ENCODE results near the gene PTPRCAP. TPM values are rescaled to one million over a fixed set of nuclear protein-coding genes. Genes with fewer than 3 reads are reported as not detected.

Gene PTPRCAP
- polyA plus RNA-seq, 1 of the 3 experiments (the other 2 are of a cell fraction), result 1.4 TPM

- no peaks in the 10 kb centered on the region for H3F3A ChIP-seq (replicated peaks; ENCODE audit: insufficient read depth)
- peaks cover 3 to 7% of the 10 kb centered on the region in 2 experiments; a peak in 1 of 4 replicates for H3K4me1 ChIP-seq (ENCODE audit: control insufficient read depth in 1 of 2, insufficient read depth in 2 of 2, low read depth in 1 of 2, low read length in 1 of 2)
- TF ChIP-seq USF1 (IDR thresholded peaks at IDR 0.05; ENCODE audit: borderline replicate concordance, low read depth) (no peak), FOSL2 (IDR thresholded peaks at IDR 0.05; ENCODE audit: borderline replicate concordance, low read depth) (no peak), PBX3 (IDR thresholded peaks at IDR 0.05) (no peak), JUND (IDR thresholded peaks at IDR 0.05) (no peak), USF2 (IDR thresholded peaks at IDR 0.05; ENCODE audit: borderline replicate concordance, low read depth, low read length) (no peak), TCF12 (IDR thresholded peaks at IDR 0.05) (no peak), TAF1 (IDR thresholded peaks at IDR 0.05; ENCODE audit: borderline replicate concordance, low read depth, low read length) (no peak)
- H3K9me2 ChIP-seq, result no peaks in the 10 kb centered on the region
- H3K4me2 ChIP-seq, result no peak overlapping the region
- H3K9ac ChIP-seq, result no peak overlapping the region
- peaks cover 23% of the 10 kb centered on the region for H3K79me2 ChIP-seq (ENCODE audit: insufficient read depth)
- H3K27ac ChIP-seq (ENCODE audit: low read depth in 2 of 2, low read length in 1 of 2), result no peak overlapping the region
- no peak for DNase-seq
- ChIA-PET CTCF (interaction anchor here (0.6 kb wide), 1 partner anchor 27 kb away, joined by 3 read pairs; no protein-coding TSS in a partner anchor), POLR2A (no interaction called here)
- no peak overlapping the region for H2AFZ ChIP-seq (ENCODE audit: low read depth)
- H4K20me1 ChIP-seq (ENCODE audit: insufficient read depth), result no peaks in the 10 kb centered on the region
- H3K4me3 ChIP-seq (ENCODE audit: low read depth in 2 of 2, low read length in 1 of 2), result no peak overlapping the region
- 92% methylated on average over 6 of the region's 22 CpGs for WGBS (ENCODE audit: low lambda C conversion rate)
- H3K27me3 ChIP-seq (ENCODE audit: insufficient read depth), result no peaks in the 10 kb centered on the region
- H3K9me3 ChIP-seq, result no peaks in the 10 kb centered on the region
- H3K36me3 ChIP-seq (replicated peaks in 1 of 2; ENCODE audit: control insufficient read depth in 1 of 2, insufficient read depth in 2 of 2, low read length in 1 of 2), result peaks cover 3 to 39% of the 10 kb centered on the region in 2 experiments
Measured at GRCh38 chr11:67433536-67434394, 3.7 kb downstream of the PTPRCAP start.

- Histone ChIP-seq H3K9me3 (no peaks in the 10 kb centered on the region), H3K36me3 (replicated peaks in 1 of 2; ENCODE audit: control insufficient read depth in 1 of 2, insufficient read depth in 2 of 2, low read length in 1 of 2) (peaks cover 3 to 38% of the 10 kb centered on the region in 2 experiments), H3K4me1 (ENCODE audit: control insufficient read depth in 1 of 2, insufficient read depth in 2 of 2, low read depth in 1 of 2, low read length in 1 of 2) (peaks cover 3 to 8% of the 10 kb centered on the region in 2 experiments; a peak in 1 of 4 replicates), H3K79me2 (ENCODE audit: insufficient read depth) (peaks cover 28% of the 10 kb centered on the region), H3K4me3 (ENCODE audit: low read depth in 2 of 2, low read length in 1 of 2) (no peak overlapping the region), H3K9me2 (no peaks in the 10 kb centered on the region), H3F3A (replicated peaks; ENCODE audit: insufficient read depth) (no peaks in the 10 kb centered on the region), H4K20me1 (ENCODE audit: insufficient read depth) (no peaks in the 10 kb centered on the region), H3K27ac (ENCODE audit: low read depth in 2 of 2, low read length in 1 of 2) (no peak overlapping the region), H3K9ac (no peak overlapping the region), H3K4me2 (no peak overlapping the region), H3K27me3 (ENCODE audit: insufficient read depth) (no peaks in the 10 kb centered on the region), H2AFZ (ENCODE audit: low read depth) (no peak overlapping the region)
- POLR2A ChIA-PET, result interaction anchor here (1.1 kb wide), 1 partner anchor 14 kb away, joined by 3 read pairs; no protein-coding TSS in a partner anchor
- WGBS (ENCODE audit: low lambda C conversion rate), result over 99% methylated on average over 12 of the region's 22 CpGs
- CTCF ChIA-PET, result interaction anchor here (1.0 kb wide), 1 partner anchor 50 kb away, joined by 3 read pairs; no protein-coding TSS in a partner anchor
- DNase-seq, result no peak
- no peak for TF ChIP-seq MXI1 (IDR thresholded peaks at IDR 0.05; ENCODE audit: low read depth, low read length)
- TF ChIP-seq FOXM1 (IDR thresholded peaks at IDR 0.05; ENCODE audit: low read depth), result no peak
- TF ChIP-seq GATA2 (CRISPR knock-in tag; IDR thresholded peaks at IDR 0.05), result no peak
- TF ChIP-seq CTCF (IDR thresholded peaks at IDR 0.05), result no peak
- no peak for TF ChIP-seq RCOR1 (IDR thresholded peaks at IDR 0.05; ENCODE audit: low read length)
- TF ChIP-seq EZH2phosphoT487 (IDR thresholded peaks at IDR 0.05; ENCODE audit: borderline replicate concordance, low read depth), result no peak
- TF ChIP-seq SMC3 (IDR thresholded peaks at IDR 0.05; ENCODE audit: low read depth, low read length), result no peak
- no peak for TF ChIP-seq USF2 (IDR thresholded peaks at IDR 0.05; ENCODE audit: borderline replicate concordance, low read depth, low read length)
- no peak for TF ChIP-seq CHD2 (IDR thresholded peaks at IDR 0.05; ENCODE audit: low read length, partially characterized antibody)
- no peak for TF ChIP-seq TAF1 (IDR thresholded peaks at IDR 0.05; ENCODE audit: borderline replicate concordance, low read depth, low read length)
- no peak for TF ChIP-seq GABPA (IDR thresholded peaks at IDR 0.05; ENCODE audit: low read depth)
- TF ChIP-seq POLR2AphosphoS5 (IDR thresholded peaks at IDR 0.05; ENCODE audit: low read depth, low read length), result no peak
Measured at GRCh38 chr11:67432655-67433349, 4.7 kb downstream of the PTPRCAP start.
